ENCODE data around the gene MAMSTR. TPM values are rescaled to one million over a fixed set of nuclear protein-coding genes. Genes with fewer than 3 reads are reported as not detected.
A peak's percentile ranks its signal among the peaks of the same experiment; 100 is the strongest.
"Not testable (repeated sequence)": the region's sequence is repeated elsewhere in the genome, so short reads cannot be mapped to it uniquely, and the experiment has no call there.

MAMSTR gene
- polyA plus RNA-seq, 5 donors: 4.3 to 11.8 (median 4.6) TPM

- peak; percentile 98 for DNase-seq
Observed at GRCh38 chr19:48720613-48721296, 1.2 kb upstream of the MAMSTR start.

GRCh38 chr19:48720251-48720612, 707 bp upstream of the MAMSTR start:
- no peak for DNase-seq

- no peak for DNase-seq
Observed at GRCh38 chr19:48718711-48719231, 754 bp downstream of the MAMSTR start.

- DNase-seq: not testable (repeated sequence)
Observed at GRCh38 chr19:48718106-48718505, 1.4 kb downstream of the MAMSTR start.

GRCh38 chr19:48716562-48717291, 2.8 kb downstream of the MAMSTR start:
- peak; percentile 72 to 75 for DNase-seq

- no peak for DNase-seq
Observed at GRCh38 chr19:48715681-48716171, 3.8 kb downstream of the MAMSTR start.

GRCh38 chr19:48714759-48715675, 4.5 kb downstream of the MAMSTR start:
- no peak for DNase-seq

GRCh38 chr19:48713864-48714755, 5.4 kb downstream of the MAMSTR start:
- DNase-seq: peak; percentile 100

GRCh38 chr19:48713041-48713863, 6.3 kb downstream of the MAMSTR start:
- DNase-seq: no peak

GRCh38 chr19:48711106-48711662, 8.3 kb downstream of the MAMSTR start:
- DNase-seq: no peak

GRCh38 chr19:48708471-48708870, 11.1 kb downstream of the MAMSTR start:
- no peak for DNase-seq

GRCh38 chr19:48705431-48705830, 14.1 kb downstream of the MAMSTR start:
- no peak for DNase-seq

GRCh38 chr19:48703316-48703715, 16.2 kb downstream of the MAMSTR start:
- DNase-seq: no peak

GRCh38 chr19:48702701-48703100, 16.8 kb downstream of the MAMSTR start:
- no peak for DNase-seq

- no peak for DNase-seq
Observed at GRCh38 chr19:48698046-48698445, 21.5 kb downstream of the MAMSTR start.

- DNase-seq: no peak
Observed at GRCh38 chr19:48696353-48697010, 23.0 kb downstream of the MAMSTR start.

GRCh38 chr19:48695743-48696352, 23.7 kb downstream of the MAMSTR start, which contains the start of gene FUT2:
TSS of gene FUT2 (plus strand) at chr19:48695971. CDS start at chr19:48702957, 6,986 bp downstream.
- no peak for DNase-seq

GRCh38 chr19:48693629-48694028, 25.9 kb downstream of the MAMSTR start:
- DNase-seq: not testable (repeated sequence)

All from right lung (tissue), 5 donors.